HEK293T (cell line): ENCODE measurements around the gene LIN37.
"Not testable (repeated sequence)": the region's sequence is repeated elsewhere in the genome, so short reads cannot be mapped to it uniquely, and the experiment has no call there.

Experiments used
- CTCF ChIA-PET: fragments of 350-600 bp; formaldehyde crosslinking; extraction: SDS; loops from one replicate; lab custom pipeline; 2021; ENCODE audit warnings: antibody characterized with exemption, inconsistent platforms; lab: Yijun Ruan, JAX
- POLR2A ChIA-PET: fragments of 350-600 bp; formaldehyde crosslinking; extraction: SDS; loops from one replicate; lab custom pipeline; 2020; ENCODE audit warnings: antibody characterized with exemption, inconsistent platforms; lab: Yijun Ruan, JAX
- DNase-seq: peaks from one replicate; pipeline ENCODE4 v3.0.0; 2012; ENCODE audit warnings: mixed read lengths; ENCODE audit errors: extremely low spot score
- ARNT ChIP-seq: fragments of 450-650 bp; IDR thresholded peaks from 2 replicates; pipeline ENCODE4 v1.6.1; 2017; ENCODE audit warnings: mild to moderate bottlenecking
- BHLHE40 ChIP-seq: fragments of 450-650 bp; IDR thresholded peaks from 2 replicates; pipeline ENCODE4 v1.6.1; 2016; ENCODE audit warnings: mild to moderate bottlenecking, moderate library complexity, borderline replicate concordance
- CTBP1 ChIP-seq: fragments of 450-650 bp; IDR thresholded peaks from 2 replicates; pipeline ENCODE4 v1.6.1; 2016; ENCODE audit warnings: borderline replicate concordance
- ELF4 ChIP-seq: fragments of 450-650 bp; IDR thresholded peaks from 2 replicates; pipeline ENCODE4 v1.6.1; 2017; ENCODE audit warnings: antibody characterized with exemption
- FOXA1 ChIP-seq: fragments of 450-650 bp; IDR thresholded peaks from 2 replicates; pipeline ENCODE4 v1.6.1; 2016; ENCODE audit warnings: mild to moderate bottlenecking
- FOXK2 ChIP-seq: fragments of 450-650 bp; IDR thresholded peaks from 2 replicates; pipeline ENCODE4 v1.6.1; 2016; ENCODE audit warnings: mild to moderate bottlenecking
- FOXM1 ChIP-seq: fragments of 450-650 bp; IDR thresholded peaks from 2 replicates; pipeline ENCODE4 v1.6.1; 2017; ENCODE audit warnings: mild to moderate bottlenecking, borderline replicate concordance
- HDGF ChIP-seq: fragments of 450-650 bp; IDR thresholded peaks from 2 replicates; pipeline ENCODE4 v1.6.1; 2017; ENCODE audit warnings: antibody characterized with exemption, borderline replicate concordance
- L3MBTL2 ChIP-seq: fragments of 450-650 bp; conservative IDR thresholded peaks from 2 replicates; pipeline ENCODE4 v1.6.1; 2016; ENCODE audit warnings: mild to moderate bottlenecking
- LEF1 ChIP-seq: fragments of 450-650 bp; IDR thresholded peaks from 2 replicates; pipeline ENCODE4 v1.6.1; 2017; ENCODE audit warnings: mild to moderate bottlenecking, borderline replicate concordance
- NFRKB ChIP-seq: fragments of 450-650 bp; IDR thresholded peaks from 2 replicates; pipeline ENCODE4 v1.6.1; 2016; ENCODE audit warnings: mild to moderate bottlenecking, moderate library complexity
- PKNOX1 ChIP-seq: fragments of 450-650 bp; IDR thresholded peaks from 2 replicates; pipeline ENCODE4 v1.6.1; 2016
- SP1 ChIP-seq: fragments of 450-650 bp; IDR thresholded peaks from 2 replicates; pipeline ENCODE4 v1.6.1; 2017
- SUZ12 ChIP-seq: fragments of 450-650 bp; IDR thresholded peaks from 2 replicates; pipeline ENCODE4 v1.6.1; 2016; ENCODE audit warnings: mild to moderate bottlenecking
- TARDBP ChIP-seq: fragments of 450-650 bp; IDR thresholded peaks from 2 replicates; pipeline ENCODE4 v1.6.1; 2016
- ZNF384 ChIP-seq: fragments of 450-650 bp; IDR thresholded peaks from 2 replicates; pipeline ENCODE4 v1.6.1; 2016

Gene LIN37

DNA sequence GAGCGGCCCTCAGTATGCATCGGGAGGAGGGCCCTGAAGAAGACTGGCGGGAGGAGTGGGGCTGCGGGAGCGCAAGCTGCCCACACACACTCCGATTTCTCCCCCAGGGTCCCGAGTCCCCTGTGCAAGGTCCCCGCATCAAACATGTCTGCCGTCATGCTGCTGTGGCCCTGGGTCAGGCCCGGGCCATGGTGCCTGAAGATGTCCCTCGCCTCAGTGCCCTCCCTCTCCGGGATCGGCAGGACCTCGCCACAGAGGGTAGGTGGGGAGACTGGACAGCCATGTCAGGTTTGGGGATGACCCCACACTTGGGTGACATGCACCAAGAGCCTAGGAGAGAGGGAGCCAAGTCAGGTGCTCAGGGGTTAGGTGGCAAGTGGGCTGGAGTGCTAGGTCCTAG lies 25.9 kb upstream of the LIN37 start:
- no peak for DNase-seq
- CTCF ChIA-PET = no interaction called here
- POLR2A ChIA-PET = interaction anchor here (1.2 to 2.5 kb wide), 2 partner anchors 18 to 26 kb away, joined by 3 to 10 read pairs; partner anchors contain the start of gene LIN37
- TF ChIP-seq ELF4 (no peak), ZNF384 (no peak), NFRKB (no peak), PKNOX1 (no peak), HDGF (no peak), TARDBP (no peak), L3MBTL2 (no peak), FOXK2 (no peak), SUZ12 (no peak), FOXA1 (no peak)

DNA sequence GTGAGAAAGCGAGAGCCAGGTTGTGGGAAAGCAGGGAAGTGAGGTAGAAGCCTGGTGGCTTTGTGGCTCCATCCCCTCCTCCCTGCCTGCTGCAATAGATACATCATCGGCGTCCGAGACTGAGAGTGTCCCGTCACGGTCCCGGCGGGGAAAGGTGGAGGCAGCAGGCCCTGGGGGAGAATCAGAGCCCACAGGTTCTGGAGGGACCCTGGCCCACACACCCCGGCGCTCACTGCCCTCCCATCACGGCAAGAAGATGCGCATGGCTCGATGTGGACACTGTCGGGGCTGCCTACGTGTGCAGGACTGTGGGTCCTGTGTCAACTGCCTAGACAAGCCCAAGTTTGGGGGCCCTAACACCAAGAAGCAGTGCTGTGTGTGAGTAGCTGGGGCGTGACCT lies 25.5 kb upstream of the LIN37 start:
- CTCF ChIA-PET = no interaction called here
- DNase-seq = no peak

DNA sequence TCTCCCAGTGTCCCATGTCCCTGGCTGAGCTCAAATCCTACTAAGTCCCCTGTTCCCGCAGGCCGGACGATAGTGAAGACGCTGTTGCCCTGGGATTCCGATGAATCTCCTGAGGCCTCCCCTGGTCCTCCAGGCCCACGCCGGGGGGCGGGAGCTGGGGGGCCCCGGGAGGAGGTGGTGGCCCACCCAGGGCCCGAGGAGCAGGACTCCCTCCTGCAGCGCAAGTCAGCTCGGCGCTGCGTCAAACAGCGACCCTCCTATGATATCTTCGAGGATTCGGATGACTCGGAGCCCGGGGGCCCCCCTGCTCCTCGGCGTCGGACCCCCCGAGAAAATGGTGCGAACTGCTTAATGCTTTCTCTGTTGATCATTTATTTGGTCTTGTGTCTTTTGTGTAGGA lies 24.7 kb upstream of the LIN37 start:
- DNase-seq = no peak
- POLR2A ChIA-PET = interaction anchor here (0.9 to 1.1 kb wide), 3 partner anchors 10 to 80 kb away, joined by 3 to 6 read pairs (median 3); no protein-coding TSS in a partner anchor
- CTCF ChIA-PET = no interaction called here
- no peak for TF ChIP-seq FOXM1
- TF ChIP-seq ARNT = no peak
- no peak for TF ChIP-seq BHLHE40
- no peak for TF ChIP-seq ELF4
- TF ChIP-seq SUZ12 = no peak
- TF ChIP-seq NFRKB = no peak
- no peak for TF ChIP-seq ZNF384
- TF ChIP-seq CTBP1 = no peak
- no peak for TF ChIP-seq PKNOX1

More for the DNA sequence above, 25.5 kb upstream of the LIN37 start:
- POLR2A ChIA-PET = interaction anchor here (0.9 kb wide), 2 partner anchors 18 to 79 kb away, joined by 3 to 6 read pairs; no protein-coding TSS in a partner anchor
- TF ChIP-seq FOXK2 (no peak), PKNOX1 (no peak), SUZ12 (no peak), FOXM1 (no peak), HDGF (no peak), CTBP1 (no peak), FOXA1 (no peak), BHLHE40 (no peak), SP1 (no peak), L3MBTL2 (no peak), ARNT (no peak), ZNF384 (no peak), LEF1 (no peak), NFRKB (no peak), TARDBP (no peak), ELF4 (no peak)

- DNase-seq, CTCF ChIA-PET: not testable (repeated sequence)
- POLR2A ChIA-PET = interaction anchor here (1.1 kb wide), 1 partner anchor 9 kb away, joined by 3 read pairs; no protein-coding TSS in a partner anchor
These were observed 24.2 kb upstream of the LIN37 start for GRCh38 chr19:35724132-35724531.

DNA sequence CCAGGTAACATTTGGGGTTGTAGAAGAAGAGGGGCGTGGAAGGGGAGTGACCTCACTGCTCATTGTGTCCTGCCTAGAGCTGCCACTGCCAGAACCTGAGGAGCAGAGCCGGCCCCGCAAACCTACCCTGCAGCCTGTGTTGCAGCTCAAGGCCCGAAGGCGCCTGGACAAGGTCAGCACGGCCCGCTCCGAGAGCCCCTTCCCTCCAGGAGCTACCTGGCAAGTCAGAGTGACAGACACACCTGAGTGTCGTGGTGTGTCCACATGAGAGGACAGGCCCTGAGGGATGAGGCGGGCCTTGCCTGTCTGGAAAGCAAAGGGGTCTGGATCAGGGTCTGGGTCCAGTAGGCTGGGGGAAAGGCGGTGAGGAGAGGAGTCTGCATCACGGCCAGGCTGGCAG lies 23.8 kb upstream of the LIN37 start:
- TF ChIP-seq BHLHE40 (no peak), TARDBP (no peak), L3MBTL2 (no peak)

GRCh38 chr19:35725216-35725861 lies 23.0 kb upstream of the LIN37 start:
- CTCF ChIA-PET = no interaction called here
- POLR2A ChIA-PET = interaction anchor here (1.2 kb wide), 1 partner anchor 23 kb away, joined by 3 read pairs; the partner anchor contains the start of gene LIN37
- TF ChIP-seq FOXM1 = no peak
- no peak for TF ChIP-seq BHLHE40
- no peak for TF ChIP-seq ELF4
- no peak for TF ChIP-seq LEF1
- no peak for TF ChIP-seq HDGF

More for the DNA sequence above, 23.8 kb upstream of the LIN37 start:
- no peak for DNase-seq
- ChIA-PET CTCF (no interaction called here), POLR2A (no interaction called here)

More at GRCh38 chr19:35725216-35725861, 23.0 kb upstream of the LIN37 start:
- no peak for DNase-seq
